C1 segment of cervical spinal cord (tissue), 14 donors: ENCODE data around the gene CCL7.

Experiments
- DNase-seq, 14 donors: peaks; one replicate each; lab custom pipeline; 2025; lab: John Stamatoyannopoulos, UW

The CCL7 gene

GRCh38 chr17:34287875-34288274 is 17.9 kb downstream of the CCL7 start:
- DNase-seq: no peak

GRCh38 chr17:34290586-34290985 is 20.6 kb downstream of the CCL7 start:
- DNase-seq: no peak

GRCh38 chr17:34291721-34292348 is 21.8 kb downstream of the CCL7 start:
- no peak for DNase-seq

- no peak for DNase-seq
Measured at GRCh38 chr17:34299027-34299426, 29.0 kb downstream of the CCL7 start.

- DNase-seq: no peak
Measured at GRCh38 chr17:34299956-34300577, 30.0 kb downstream of the CCL7 start.

- DNase-seq: no peak
Measured at GRCh38 chr17:34300652-34301370, 30.8 kb downstream of the CCL7 start.

GRCh38 chr17:34301986-34302385 is 32.0 kb downstream of the CCL7 start:
- no peak for DNase-seq

GRCh38 chr17:34302636-34303035 is 32.6 kb downstream of the CCL7 start:
- DNase-seq: no peak

- DNase-seq: no peak
Measured at GRCh38 chr17:34303606-34304005, 33.6 kb downstream of the CCL7 start.

GRCh38 chr17:34305061-34305460 is 35.0 kb downstream of the CCL7 start:
- DNase-seq: no peak

- DNase-seq: no peak
Measured at GRCh38 chr17:34305606-34306005, 35.6 kb downstream of the CCL7 start.

GRCh38 chr17:34306466-34306865 is 36.4 kb downstream of the CCL7 start:
- DNase-seq: peak in 1 of 14 donors; percentile 2

- DNase-seq: no peak
Measured at GRCh38 chr17:34307110-34307509, 37.1 kb downstream of the CCL7 start.

GRCh38 chr17:34308371-34308770 is 38.4 kb downstream of the CCL7 start:
- no peak for DNase-seq

- no peak for DNase-seq
Measured at GRCh38 chr17:34311291-34311690, 41.3 kb downstream of the CCL7 start.

GRCh38 chr17:34312080-34312479 is 42.1 kb downstream of the CCL7 start:
- DNase-seq: no peak

- DNase-seq: no peak
Measured at GRCh38 chr17:34313164-34313563, 43.1 kb downstream of the CCL7 start.

GRCh38 chr17:34314279-34314678 is 44.3 kb downstream of the CCL7 start:
- DNase-seq: no peak

- no peak for DNase-seq
Measured at GRCh38 chr17:34318474-34318873, 48.5 kb downstream of the CCL7 start.

GRCh38 chr17:34319039-34319483 is 49.0 kb downstream of the CCL7 start, which contains the start of gene CCL8:
Gene CCL8 (plus strand): TSS chr17:34319435. CDS start chr17:34319502, 67 bp downstream.
- no peak for DNase-seq
